Activated CD8-positive, alpha-beta T cell treated with anti-CD3 and anti-CD28 coated beads for 36 hours (primary cell): ENCODE measurements around the gene EMX1. TPM values are rescaled to one million over a fixed set of nuclear protein-coding genes. Genes with fewer than 3 reads are reported as not detected.

Experiments
- ATAC-seq: fragments of 200-7000 bp; cut with Tn5 transposase; one replicate; pipeline ENCODE4 v1.10.0; 2021; ENCODE audit warnings: mild to moderate bottlenecking, moderate library complexity
- CTCF ChIA-PET: fragments of 350-600 bp; sonication (Branson Sonifier 250); formaldehyde crosslinking; loops from one replicate; lab custom pipeline; 2021; ENCODE audit warnings: antibody characterized with exemption; lab: Charles Lee
- POLR2A ChIA-PET: fragments of 350-600 bp; sonication (Branson Sonifier 250); formaldehyde crosslinking; loops from one replicate; lab custom pipeline; 2021; ENCODE audit warnings: antibody characterized with exemption; lab: Charles Lee
- DNase-seq: peaks from one replicate; pipeline ENCODE4 v3.0.0-alpha.2; 2020
- H3K27ac Mint-ChIP-seq: one replicate; pipeline ENCODE4 v1.8.0; 2021; ENCODE audit warnings: mild to moderate bottlenecking, mixed read lengths
- H3K27me3 Mint-ChIP-seq: one replicate; pipeline ENCODE4 v1.8.0; 2021; ENCODE audit warnings: mixed read lengths
- H3K36me3 Mint-ChIP-seq: one replicate; pipeline ENCODE4 v1.8.0; 2021; ENCODE audit warnings: low read depth, mixed read lengths
- H3K4me1 Mint-ChIP-seq: one replicate; pipeline ENCODE4 v1.8.0; 2021; ENCODE audit warnings: low read depth, mixed read lengths
- H3K4me3 Mint-ChIP-seq: one replicate; pipeline ENCODE4 v1.8.0; 2021; ENCODE audit warnings: mild to moderate bottlenecking, moderate library complexity, mixed read lengths
- H3K9me3 Mint-ChIP-seq: one replicate; pipeline ENCODE4 v1.8.0; 2021; ENCODE audit warnings: mixed read lengths
- intact Hi-C: fragments of 100-400 bp; cut with micrococcal nuclease; formaldehyde crosslinking; loops from one replicate; pipeline ENCODE4 v1.10.0; 2022
- total RNA-seq, 2 experiments: library from RNA; stranded (reverse); gene quantifications; one replicate each; pipeline ENCODE4 v1.2.3, GENCODE V29; 2021
- TF ChIP-seq, protein P1 (sequence below): fragments of 200-600 bp; IDR thresholded peaks from one replicate; pipeline ENCODE4 v1.8.0; 2022; ENCODE audit warnings: antibody characterized with exemption, mild to moderate bottlenecking

Gene EMX1
- total RNA-seq, 2 experiments from 2014 or later, result not detected

DNA sequence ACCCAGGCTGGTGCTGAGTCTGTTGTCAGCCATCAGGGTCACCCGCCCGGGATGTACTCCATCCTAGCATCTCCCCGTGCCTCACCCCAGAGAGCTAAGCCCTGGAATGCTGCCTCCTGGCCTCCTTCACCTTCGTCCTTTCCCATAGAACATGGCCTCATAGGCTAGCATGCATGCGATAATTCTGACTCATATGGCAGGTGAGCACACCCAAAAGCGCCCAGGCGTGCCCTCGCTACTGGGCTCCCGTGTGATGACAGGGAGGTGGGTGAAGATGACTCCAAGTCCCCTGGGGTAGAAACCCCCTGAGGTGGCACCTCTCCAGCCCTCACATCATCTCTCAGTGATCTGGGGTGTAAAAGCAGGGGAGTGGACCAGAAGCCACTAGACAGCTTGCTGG, 22.8 kb upstream of the EMX1 start:
- no peaks in the 10 kb centered on the region for H3K9me3 Mint-ChIP-seq
- no peak for DNase-seq
- H3K4me3 Mint-ChIP-seq, result no peak overlapping the region
- no peaks in the 10 kb centered on the region for H3K4me1 Mint-ChIP-seq
- TF ChIP-seq, protein P1, sequence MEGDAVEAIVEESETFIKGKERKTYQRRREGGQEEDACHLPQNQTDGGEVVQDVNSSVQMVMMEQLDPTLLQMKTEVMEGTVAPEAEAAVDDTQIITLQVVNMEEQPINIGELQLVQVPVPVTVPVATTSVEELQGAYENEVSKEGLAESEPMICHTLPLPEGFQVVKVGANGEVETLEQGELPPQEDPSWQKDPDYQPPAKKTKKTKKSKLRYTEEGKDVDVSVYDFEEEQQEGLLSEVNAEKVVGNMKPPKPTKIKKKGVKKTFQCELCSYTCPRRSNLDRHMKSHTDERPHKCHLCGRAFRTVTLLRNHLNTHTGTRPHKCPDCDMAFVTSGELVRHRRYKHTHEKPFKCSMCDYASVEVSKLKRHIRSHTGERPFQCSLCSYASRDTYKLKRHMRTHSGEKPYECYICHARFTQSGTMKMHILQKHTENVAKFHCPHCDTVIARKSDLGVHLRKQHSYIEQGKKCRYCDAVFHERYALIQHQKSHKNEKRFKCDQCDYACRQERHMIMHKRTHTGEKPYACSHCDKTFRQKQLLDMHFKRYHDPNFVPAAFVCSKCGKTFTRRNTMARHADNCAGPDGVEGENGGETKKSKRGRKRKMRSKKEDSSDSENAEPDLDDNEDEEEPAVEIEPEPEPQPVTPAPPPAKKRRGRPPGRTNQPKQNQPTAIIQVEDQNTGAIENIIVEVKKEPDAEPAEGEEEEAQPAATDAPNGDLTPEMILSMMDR, result no peak
- POLR2A ChIA-PET, result no interaction called here
- CTCF ChIA-PET, result interaction anchor here (0.9 to 5.0 kb wide), 16 partner anchors 11 to 283 kb away, joined by 3 to 96 read pairs (median 9); partner anchors contain the start of gene EMX1
- intact Hi-C loops, result loop anchor here (5.0 kb wide), 1 partner anchor 268 kb away; no protein-coding TSS in a partner anchor
- H3K27me3 Mint-ChIP-seq, result peaks cover 38% of the 10 kb centered on the region
- peaks cover 9% of the 10 kb centered on the region for H3K36me3 Mint-ChIP-seq
- no peak for ATAC-seq
- H3K27ac Mint-ChIP-seq, result no peak overlapping the region

DNA sequence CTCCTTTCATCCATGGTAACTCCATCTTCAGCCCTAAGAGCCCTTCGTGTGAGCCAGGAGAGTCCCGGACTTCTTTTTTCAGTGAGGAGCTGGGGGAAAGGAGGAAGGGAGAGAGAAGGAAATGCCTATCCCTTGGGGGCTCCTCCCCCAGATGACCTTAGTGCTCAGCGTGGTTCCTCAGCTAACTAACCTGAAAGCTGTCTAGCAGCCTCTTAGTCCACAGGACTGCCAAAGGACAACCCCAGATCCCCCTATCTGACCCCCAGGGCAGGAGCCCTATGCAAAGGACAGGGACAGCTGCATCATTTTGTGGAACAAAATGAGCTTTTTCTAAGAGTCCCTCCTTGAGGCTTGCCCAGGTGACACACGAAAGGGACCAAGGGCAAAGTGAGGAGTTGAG, 22.2 kb upstream of the EMX1 start:
- POLR2A ChIA-PET, result no interaction called here
- CTCF ChIA-PET, result interaction anchor here (0.9 to 5.0 kb wide), 6 partner anchors 23 to 282 kb away, joined by 3 to 96 read pairs (median 15); partner anchors contain the start of gene EMX1
- TF ChIP-seq, protein P1, result no peak
- Mint-ChIP-seq H3K4me1 (no peaks in the 10 kb centered on the region), H3K27me3 (peaks cover 34% of the 10 kb centered on the region), H3K9me3 (no peaks in the 10 kb centered on the region), H3K4me3 (no peak overlapping the region), H3K36me3 (peaks cover 9% of the 10 kb centered on the region), H3K27ac (no peak overlapping the region)
- no peak for DNase-seq
- no peak for ATAC-seq
- intact Hi-C loops, result no loop called here

DNA sequence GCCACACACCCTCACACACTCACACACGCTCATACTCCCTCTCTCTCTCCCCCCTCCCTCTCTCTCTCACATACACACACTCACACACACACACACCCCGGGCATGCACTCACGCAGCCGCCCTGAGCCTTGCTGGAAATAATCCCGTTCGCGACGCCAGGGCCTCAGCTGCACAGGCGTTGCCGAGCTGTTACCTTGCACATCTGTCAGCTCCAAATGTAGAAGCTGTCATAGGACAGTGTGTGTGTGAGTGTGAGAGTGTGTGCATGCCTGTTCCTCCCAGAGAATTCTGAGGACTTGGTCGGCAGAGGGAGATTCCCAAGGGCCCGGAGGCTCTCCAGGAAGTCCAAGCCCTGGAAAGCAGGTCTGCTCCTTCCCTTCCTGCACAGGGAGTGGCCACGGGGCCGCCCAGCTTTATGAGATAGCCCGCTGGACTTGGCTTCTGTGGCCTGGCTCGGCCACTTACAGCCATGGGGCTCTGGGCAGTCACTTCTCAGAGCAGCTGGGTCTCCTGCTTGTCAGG, 21.5 kb upstream of the EMX1 start:
- peaks cover 9% of the 10 kb centered on the region for H3K36me3 Mint-ChIP-seq
- no peak for DNase-seq
- peaks cover 37% of the 10 kb centered on the region for H3K27me3 Mint-ChIP-seq
- no peaks in the 10 kb centered on the region for H3K9me3 Mint-ChIP-seq
- ChIA-PET CTCF (interaction anchor here (0.6 to 5.0 kb wide), 7 partner anchors 8 to 318 kb away, joined by 3 to 96 read pairs (median 7); partner anchors contain the start of genes SMYD5 and SPR), POLR2A (no interaction called here)
- intact Hi-C loops, result no loop called here
- H3K4me3 Mint-ChIP-seq, result no peak overlapping the region
- H3K27ac Mint-ChIP-seq, result no peak overlapping the region
- TF ChIP-seq, protein P1, result no peak
- H3K4me1 Mint-ChIP-seq, result no peaks in the 10 kb centered on the region
- no peak for ATAC-seq

DNA sequence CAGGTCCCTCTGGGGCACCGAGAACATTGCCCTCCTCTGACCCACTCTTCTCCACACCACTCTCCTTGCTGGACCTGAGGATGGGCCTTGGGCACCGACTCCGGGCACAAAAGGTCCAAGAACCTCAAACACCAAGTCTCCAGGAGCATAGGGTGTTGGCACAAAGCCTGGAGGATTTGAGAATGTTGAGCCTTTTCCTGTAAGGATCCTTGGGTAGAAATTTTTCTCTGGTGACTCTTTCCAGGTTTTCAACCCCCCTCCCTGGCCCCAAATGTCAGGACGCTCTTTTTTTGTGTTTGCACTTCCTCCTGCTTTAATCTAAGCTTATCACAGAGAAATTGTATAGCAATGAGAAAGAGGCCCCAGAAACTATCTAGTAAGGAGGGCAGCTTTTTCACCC, 20.9 kb upstream of the EMX1 start:
- Mint-ChIP-seq H3K27ac (no peak overlapping the region), H3K36me3 (peaks cover 8% of the 10 kb centered on the region), H3K4me3 (no peak overlapping the region), H3K4me1 (no peaks in the 10 kb centered on the region), H3K27me3 (peaks cover 41% of the 10 kb centered on the region), H3K9me3 (no peaks in the 10 kb centered on the region)
- POLR2A ChIA-PET, result no interaction called here
- no peak for DNase-seq
- no peak for ATAC-seq
- intact Hi-C loops, result no loop called here
- CTCF ChIA-PET, result interaction anchor here (0.9 to 5.0 kb wide), 3 partner anchors 9 to 317 kb away, joined by 3 to 48 read pairs (median 33); partner anchors contain the start of genes SMYD5 and SPR
- TF ChIP-seq, protein P1, result no peak
